Choroid plexus epithelial cell (primary cell): ENCODE results near the gene KMT2C.
A peak's percentile ranks its signal among the peaks of the same experiment; 100 is the strongest.

Experiments used
- DNase-seq: peaks from one replicate; pipeline ENCODE4 v3.0.0-alpha.2; 2010; ENCODE audit warnings: low read depth
- H3K4me3 ChIP-seq: 2 replicates; pipeline ENCODE4 v1.5.1; 2011; ENCODE audit warnings: low read depth, mild to moderate bottlenecking, control low read depth, low read length, moderate library complexity
- CTCF ChIP-seq: conservative IDR thresholded peaks from 2 replicates; pipeline ENCODE4 v1.5.1; 2011; ENCODE audit warnings: low read depth, mild to moderate bottlenecking, control low read depth, inconsistent platforms, low read length, moderate library complexity

The KMT2C gene

GRCh38 chr7:152108359-152108758, 327.4 kb downstream of the KMT2C start:
- TF ChIP-seq CTCF: no peak
- H3K4me3 ChIP-seq: no peak overlapping the region
- DNase-seq: peak; percentile 12

GRCh38 chr7:152107945-152108344, 327.9 kb downstream of the KMT2C start:
- no peak for TF ChIP-seq CTCF
- H3K4me3 ChIP-seq: no peak overlapping the region
- DNase-seq: no peak

- no peak for TF ChIP-seq CTCF
- DNase-seq: peak; percentile 44
- no peak overlapping the region for H3K4me3 ChIP-seq
Observed at GRCh38 chr7:152106990-152107389, 328.8 kb downstream of the KMT2C start.

GRCh38 chr7:152105205-152105604, 330.6 kb downstream of the KMT2C start:
- TF ChIP-seq CTCF: no peak
- no peak overlapping the region for H3K4me3 ChIP-seq
- no peak for DNase-seq

GRCh38 chr7:152103691-152104090, 332.1 kb downstream of the KMT2C start:
- DNase-seq: peak; percentile 43
- no peak overlapping the region for H3K4me3 ChIP-seq
- TF ChIP-seq CTCF: no peak

- DNase-seq: no peak
- no peak overlapping the region for H3K4me3 ChIP-seq
Observed at GRCh38 chr7:152103066-152103465, 332.7 kb downstream of the KMT2C start.

More at GRCh38 chr7:152103066-152103465, 332.7 kb downstream of the KMT2C start:
- TF ChIP-seq CTCF: no peak
